Measurements from ENCODE around the gene PCDH12.

Gene PCDH12

GRCh38 chr5:141942185-141942857, 15.7 kb downstream of the PCDH12 start:
- no peak overlapping the region for H3K4me3 ChIP-seq (ENCODE audit: low read depth, low read length)
- no peak for TF ChIP-seq CTCF (IDR thresholded peaks at IDR 0.05; ENCODE audit: insufficient read depth, low read depth, low read length, missing control alignments)
- no peak for DNase-seq (ENCODE audit: low read depth)

GRCh38 chr5:141941779-141942178, 16.2 kb downstream of the PCDH12 start:
- H3K4me3 ChIP-seq (ENCODE audit: low read depth, low read length) = no peak overlapping the region
- TF ChIP-seq CTCF (IDR thresholded peaks at IDR 0.05; ENCODE audit: insufficient read depth, low read depth, low read length, missing control alignments) = no peak
- DNase-seq (ENCODE audit: low read depth) = no peak

GRCh38 chr5:141941307-141941706, 16.7 kb downstream of the PCDH12 start:
- TF ChIP-seq CTCF (IDR thresholded peaks at IDR 0.05; ENCODE audit: insufficient read depth, low read depth, low read length, missing control alignments) = no peak
- no peak for DNase-seq (ENCODE audit: low read depth)
- no peak overlapping the region for H3K4me3 ChIP-seq (ENCODE audit: low read depth, low read length)

GRCh38 chr5:141940695-141941271, 17.2 kb downstream of the PCDH12 start:
- no peak for TF ChIP-seq CTCF (IDR thresholded peaks at IDR 0.05; ENCODE audit: insufficient read depth, low read depth, low read length, missing control alignments)
- DNase-seq (ENCODE audit: low read depth) = no peak
- no peak overlapping the region for H3K4me3 ChIP-seq (ENCODE audit: low read depth, low read length)

- H3K4me3 ChIP-seq (ENCODE audit: low read depth, low read length) = no peak overlapping the region
- no peak for TF ChIP-seq CTCF (IDR thresholded peaks at IDR 0.05; ENCODE audit: insufficient read depth, low read depth, low read length, missing control alignments)
- DNase-seq (ENCODE audit: low read depth) = no peak
Observed at GRCh38 chr5:141935538-141935937, 22.5 kb downstream of the PCDH12 start.

GRCh38 chr5:141934099-141934844, 23.7 kb downstream of the PCDH12 start:
- TF ChIP-seq CTCF (IDR thresholded peaks at IDR 0.05; ENCODE audit: insufficient read depth, low read depth, low read length, missing control alignments) = no peak
- no peak for DNase-seq (ENCODE audit: low read depth)
- H3K4me3 ChIP-seq (ENCODE audit: low read depth, low read length) = no peak overlapping the region

Measured in GM12865 (cell line).